HT1080 (cell line): ENCODE results near the gene DSTYK. TPM values are rescaled to one million over a fixed set of nuclear protein-coding genes. Genes with fewer than 3 reads are reported as not detected.

Source experiments
- DNase-seq: peaks from one replicate; pipeline ENCODE4 v3.0.0-alpha.2; 2015; ENCODE audit warnings: low read depth
- total RNA-seq: library from RNA; depleted of rRNA; stranded (reverse); fragments of >200 nt; shearing (Covaris generic); gene quantifications from 2 replicates; pipeline ENCODE4 v1.2.3, GENCODE V29; 2014

DSTYK gene
- total RNA-seq, 1 experiment from 2014 or later = 5.1 TPM

DNA sequence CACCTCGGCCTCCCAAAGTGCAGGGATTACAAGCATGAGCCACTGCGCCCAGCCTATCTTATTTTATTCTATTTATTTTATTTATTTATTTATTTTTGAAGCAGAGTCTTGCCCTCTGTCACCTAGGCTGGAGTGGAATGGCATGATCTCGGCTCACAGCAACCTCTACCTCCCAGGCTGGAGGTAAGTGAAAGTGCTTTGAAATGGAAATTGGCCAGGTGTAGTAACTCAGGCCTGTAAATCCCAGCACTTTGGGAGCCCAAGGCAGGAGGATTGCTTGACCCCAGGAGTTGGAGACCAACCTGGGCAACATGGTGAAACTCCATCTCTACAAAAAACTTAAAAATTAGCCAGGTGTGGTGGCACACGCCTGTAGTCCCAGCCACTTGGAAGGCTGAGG is 5.1 kb upstream of the DSTYK start:
- no peak for DNase-seq

DNA sequence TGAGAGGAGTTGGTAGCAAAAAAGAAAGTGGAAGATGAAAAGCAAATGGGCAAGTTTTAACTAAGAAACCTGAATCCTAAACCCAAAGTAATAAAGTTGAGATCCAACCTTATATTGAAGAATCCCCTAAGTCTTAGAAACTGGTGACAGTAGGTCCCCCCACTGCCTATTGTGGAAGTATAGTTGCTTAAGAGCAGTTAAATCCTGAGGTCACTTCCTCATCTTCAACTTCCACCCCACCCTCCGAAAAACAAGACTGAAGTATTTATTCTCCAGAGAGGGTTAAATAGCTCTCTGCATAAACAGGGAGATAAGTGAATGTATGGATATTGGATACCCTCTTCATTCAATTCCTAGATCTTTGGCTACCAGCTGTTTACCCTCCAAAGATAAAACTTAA is 3.3 kb upstream of the DSTYK start:
- DNase-seq = no peak

DNA sequence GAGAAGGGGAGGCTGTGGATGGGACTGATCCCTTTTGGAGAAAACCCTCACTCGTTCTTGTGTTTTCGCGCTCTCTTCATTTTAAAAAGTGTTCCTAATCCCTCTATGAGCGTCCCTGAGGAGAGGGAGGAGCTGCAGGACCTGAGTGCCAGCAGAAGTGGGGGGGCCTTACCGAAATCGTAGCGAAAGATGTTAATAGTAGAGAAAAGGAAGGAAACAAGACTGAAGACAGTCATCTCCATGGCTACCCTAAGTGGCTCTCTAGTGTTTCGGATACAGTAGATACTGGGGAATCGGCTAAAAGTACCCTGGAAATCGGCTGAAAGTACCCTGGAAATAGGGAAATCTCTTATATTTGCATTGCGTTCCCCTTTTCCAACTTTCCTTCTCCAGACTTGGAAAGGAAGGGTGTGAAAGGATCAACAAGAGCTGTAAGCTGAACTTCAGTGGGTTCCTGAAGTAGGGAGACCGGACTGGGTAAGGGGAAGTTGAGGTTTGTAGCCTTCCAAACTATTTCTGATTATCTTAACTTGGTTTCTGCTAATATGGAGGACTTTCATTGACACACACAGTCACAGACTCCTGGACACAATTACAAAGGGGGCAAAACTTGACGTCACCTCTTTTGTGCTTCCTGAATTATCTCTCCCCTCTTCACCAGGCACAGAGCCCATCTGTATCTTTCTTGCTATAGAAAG is 486 bp upstream of the DSTYK start:
- no peak for DNase-seq

DNA sequence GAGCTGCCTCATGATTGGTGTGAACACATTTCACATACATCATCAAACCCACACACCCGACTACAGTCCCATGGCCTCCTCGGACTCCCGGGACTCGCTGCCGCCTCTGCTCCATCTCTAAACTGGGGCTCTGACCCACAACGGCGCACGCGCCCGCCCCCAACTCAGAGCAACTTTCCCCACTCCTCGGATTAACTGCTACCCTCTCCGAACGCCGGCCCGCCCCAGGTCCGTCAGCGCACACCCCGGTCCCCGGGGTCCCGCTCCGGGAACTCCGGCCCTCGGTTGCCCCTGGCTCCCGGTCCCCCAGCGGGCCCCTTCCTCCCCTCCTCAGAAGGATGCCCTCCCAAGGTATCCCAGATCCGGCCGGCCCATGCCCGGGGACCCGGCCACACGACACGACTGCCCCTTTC is 740 bp downstream of the DSTYK start:
- DNase-seq = no peak

DNA sequence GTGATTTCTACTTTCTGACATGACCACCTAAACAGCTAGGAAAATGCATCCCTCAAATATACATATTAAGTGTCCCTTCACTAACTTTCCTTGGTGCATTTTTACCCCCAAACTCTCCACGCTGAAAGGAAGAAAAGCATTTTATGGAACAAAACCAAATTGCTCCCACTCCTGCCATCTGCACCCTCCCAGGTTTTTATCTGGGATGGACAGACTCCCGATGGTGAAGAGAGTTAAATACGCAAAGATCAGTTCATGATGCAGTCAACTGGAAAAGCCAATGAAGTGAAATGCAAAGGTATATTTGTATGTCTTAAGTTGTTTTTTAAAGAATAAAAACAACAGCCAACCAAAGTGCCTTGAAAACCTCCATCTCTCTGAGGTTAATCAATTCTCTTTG is 2.7 kb downstream of the DSTYK start:
- no peak for DNase-seq

DNA sequence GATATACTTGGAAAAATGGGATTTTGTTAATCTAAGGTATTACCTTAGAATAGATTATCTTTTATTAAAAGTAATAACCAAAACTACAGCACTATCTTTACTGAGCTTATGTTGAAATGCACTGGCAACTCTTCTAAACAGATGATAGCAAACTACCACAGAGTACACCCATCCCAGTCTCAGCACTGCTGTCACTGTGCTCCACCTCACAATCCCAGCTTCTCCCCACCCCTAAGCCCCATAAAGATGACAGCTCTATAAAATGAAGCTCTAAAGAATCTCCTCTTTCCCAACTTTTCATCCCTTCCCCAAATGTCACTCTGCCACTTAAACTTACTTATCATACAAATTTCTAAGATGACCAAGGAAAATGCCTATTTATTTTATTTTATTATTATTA is 6.4 kb downstream of the DSTYK start:
- no peak for DNase-seq

DNA sequence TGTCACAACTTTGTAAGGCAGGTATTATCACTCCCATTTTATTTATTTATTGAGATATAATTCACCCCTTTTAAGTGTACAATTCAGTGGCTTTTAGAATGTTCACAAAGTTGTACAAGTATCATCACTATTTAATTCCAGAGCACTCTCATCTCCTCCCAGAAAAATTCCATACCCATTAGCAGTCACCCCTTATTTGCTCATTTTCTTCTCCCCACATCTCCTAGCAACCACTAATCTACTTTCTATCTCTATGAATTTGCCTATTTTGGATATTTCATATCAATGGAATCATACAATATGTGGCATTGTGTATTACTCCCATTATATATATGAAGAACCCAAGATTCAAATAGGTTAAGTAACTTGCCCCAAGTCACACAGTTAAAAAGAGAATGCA is 7.0 kb downstream of the DSTYK start:
- no peak for DNase-seq

DNA sequence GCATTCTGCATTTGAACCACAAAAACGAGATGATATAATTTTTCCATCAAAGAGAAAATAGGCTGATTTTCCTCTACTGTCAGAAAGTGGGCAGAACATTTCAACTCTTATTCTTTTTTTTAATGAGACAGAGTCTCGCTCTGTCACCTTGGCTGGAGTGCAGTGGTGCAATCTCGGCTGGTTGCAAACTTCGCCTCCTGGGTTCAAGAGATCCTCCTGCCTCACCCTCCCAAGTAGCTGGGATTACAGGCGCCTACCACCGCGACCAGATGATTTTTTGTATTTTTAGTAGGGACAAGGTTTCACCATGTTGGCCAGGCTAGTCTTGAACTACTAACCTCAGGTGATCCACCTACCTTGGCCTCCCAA is 11.6 kb downstream of the DSTYK start:
- DNase-seq = no peak

DNA sequence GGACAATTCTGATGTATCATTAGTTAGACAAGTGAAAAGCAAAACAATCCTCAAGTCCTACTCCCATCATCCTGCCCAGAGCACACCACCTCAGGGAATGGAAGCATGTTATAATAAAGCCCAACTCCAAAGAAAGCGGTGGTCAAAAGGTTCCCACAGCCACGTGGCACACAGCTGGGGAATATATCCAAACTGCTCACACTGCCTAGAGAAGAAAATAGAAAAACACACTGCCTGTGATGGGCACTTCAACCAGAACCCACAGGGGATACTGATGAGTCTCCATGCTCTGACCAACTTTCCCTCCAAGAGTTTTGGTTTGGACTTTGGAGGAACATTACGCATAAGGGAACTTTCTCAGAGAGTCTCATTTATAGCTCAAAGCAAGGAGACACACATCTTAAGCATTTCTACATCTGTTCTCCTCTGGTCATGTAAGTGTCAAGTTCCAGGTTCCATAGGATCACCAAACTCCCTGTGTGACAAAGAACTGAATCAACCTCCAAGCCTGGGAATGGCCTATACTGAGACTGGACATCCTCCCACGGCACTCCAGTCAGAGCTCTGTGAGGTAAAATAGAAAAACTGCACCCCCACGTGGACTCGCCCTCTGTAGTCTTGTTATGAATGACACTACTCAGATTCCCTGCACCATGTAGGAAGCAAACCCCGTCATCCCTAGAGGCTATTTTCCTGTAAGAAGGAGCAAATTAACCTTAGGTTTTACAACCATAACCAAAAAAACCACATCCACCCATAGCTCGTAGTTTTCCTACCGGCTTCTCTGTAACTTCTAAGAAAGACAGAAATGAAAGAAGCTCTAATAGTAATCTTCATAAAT is 12.2 kb downstream of the DSTYK start:
- DNase-seq = no peak

DNA sequence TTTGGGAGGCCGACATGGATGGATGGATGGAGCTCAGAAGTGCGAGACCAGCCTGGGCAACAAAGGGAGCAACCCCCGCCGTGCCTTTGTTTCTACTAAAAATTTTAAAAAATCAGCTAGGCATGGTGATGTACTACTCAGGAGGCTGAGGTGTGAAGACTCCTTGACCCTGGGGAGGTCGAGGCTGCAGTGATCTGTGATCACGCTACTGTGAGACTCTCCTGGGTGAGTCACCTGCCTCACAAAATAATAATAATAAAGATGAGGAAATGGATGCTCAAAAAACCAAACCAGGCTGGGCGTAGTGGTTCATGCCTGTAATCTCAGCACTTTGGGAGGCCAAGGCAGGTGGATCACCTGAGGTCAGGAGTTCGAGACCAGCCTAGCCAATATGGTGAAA is 19.2 kb downstream of the DSTYK start:
- DNase-seq = no peak

DNA sequence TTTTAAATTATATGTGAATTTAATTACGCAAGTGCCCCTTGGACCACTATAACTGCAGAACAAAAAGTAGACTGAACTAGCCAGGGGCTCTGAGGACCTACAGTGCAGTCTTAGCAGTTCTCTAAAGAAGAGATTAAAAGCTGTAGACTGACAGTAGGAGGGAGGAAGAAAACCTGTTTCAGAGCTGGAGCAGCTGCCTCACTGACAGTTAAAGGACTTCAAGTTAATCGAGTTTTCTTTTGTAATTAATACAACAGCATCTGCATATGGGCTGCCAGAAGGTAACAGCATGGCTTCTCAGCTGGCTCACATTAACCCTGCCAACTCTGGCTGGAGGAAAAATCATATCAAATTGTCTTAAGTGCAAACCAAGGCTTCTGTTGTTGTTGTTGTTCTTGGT is 19.9 kb downstream of the DSTYK start:
- no peak for DNase-seq

DNA sequence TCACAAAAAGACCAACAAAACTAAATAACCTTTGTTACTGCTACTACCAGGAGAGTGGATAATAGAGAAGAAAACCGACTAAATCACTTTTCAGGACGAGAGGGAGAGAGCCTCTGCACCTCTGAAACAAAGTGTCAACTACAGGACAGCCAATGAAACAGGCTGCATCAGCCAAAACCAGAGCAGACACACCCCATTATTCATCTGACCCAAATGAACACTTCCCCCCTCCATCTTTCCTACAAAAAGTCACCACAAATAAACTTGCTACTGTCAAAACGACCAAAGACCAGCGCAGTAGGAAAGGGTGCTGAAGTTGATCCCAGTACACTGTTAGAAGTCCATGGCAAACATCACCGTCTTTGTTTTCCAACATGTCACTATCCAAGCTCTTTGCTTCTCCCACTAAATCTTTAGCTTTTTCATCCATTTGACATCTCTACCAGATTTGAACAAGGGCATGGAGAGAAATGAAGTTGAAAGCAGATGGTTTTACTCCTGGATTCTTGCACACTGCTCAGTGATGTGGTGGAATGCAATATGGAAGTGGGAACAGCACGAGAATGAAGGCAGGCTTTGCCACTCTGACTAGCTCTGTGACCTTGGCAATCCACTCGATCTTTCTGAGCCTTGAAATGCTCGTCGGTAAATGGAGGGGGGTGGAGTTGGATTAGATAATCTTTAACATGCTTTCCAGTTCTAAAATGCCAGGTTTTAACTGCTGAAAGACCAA is 20.5 kb downstream of the DSTYK start:
- no peak for DNase-seq

DNA sequence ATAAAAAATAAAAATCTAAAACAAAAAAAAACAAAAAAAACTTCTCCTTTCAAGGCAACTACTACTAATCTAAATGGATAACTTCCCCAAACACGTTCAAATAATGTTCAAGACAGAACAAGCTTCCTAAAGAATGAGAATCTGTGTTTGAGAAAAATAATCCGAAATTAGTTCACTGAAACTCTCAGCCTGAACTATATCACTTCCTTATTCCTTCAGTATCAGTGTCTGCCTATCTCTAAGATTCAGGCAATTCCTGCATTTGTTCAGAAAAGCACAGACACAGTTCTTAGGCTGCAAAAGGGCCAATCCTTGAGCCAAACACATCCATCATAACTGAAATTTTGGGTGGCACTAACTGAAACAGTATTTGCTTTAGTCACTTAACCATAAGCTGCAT is 22.4 kb downstream of the DSTYK start:
- DNase-seq = no peak

DNA sequence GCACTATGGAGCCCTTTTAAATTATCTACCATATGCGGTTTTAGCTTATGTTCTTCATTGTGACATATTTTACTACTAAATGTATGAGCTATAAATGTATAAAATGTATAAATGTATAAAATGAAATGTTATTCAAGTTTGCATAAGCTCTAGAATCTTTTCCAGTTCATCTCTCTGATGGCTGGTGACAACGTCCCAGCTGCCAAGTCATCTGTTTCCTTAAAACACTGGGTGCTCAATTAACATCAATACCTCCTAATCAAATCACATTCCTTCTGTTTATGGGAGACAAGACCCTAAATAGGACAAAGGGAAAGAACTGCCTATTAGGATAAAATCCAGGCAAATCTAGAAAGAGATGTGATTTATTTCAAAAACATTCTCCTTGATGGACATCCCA is 22.9 kb downstream of the DSTYK start:
- DNase-seq = no peak

DNA sequence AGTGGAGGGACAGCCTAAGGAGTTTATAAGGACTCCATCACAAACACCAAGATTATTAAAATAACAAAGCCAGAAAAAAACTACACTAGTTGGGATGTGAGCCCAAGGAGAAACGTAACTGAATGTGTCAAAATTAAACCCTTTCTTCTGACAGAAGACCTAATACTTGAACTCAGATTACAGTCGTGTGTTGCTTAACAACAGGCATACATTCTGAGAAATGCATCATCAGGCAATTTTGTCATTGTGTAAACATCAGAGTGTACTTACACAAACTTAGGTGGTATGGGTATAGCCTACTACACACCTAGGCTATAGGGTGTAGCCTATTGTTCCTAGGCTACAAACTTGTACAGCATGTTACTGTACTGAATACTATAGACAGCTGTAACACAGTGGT is 23.4 kb downstream of the DSTYK start:
- DNase-seq = no peak

DNA sequence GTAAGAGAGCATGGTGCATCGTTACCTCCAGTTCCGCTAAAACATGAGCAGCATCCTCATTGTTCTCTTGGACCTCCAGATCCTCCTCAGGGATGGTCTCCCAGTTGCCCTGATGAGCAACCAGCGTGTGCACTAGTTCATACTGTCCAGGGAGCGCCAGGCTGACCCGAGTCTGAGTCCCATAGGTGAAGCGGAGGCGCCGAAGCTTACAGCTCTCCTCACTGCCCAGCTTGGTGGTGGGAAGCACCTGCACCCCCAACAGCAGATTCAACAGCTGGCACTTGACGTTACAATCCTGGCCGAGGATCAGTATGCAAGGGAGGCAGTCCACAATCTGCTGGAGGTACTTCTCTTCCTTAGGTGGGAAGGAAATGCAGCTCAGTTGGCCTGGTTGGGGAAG is 24.1 kb downstream of the DSTYK start:
- DNase-seq = no peak

DNA sequence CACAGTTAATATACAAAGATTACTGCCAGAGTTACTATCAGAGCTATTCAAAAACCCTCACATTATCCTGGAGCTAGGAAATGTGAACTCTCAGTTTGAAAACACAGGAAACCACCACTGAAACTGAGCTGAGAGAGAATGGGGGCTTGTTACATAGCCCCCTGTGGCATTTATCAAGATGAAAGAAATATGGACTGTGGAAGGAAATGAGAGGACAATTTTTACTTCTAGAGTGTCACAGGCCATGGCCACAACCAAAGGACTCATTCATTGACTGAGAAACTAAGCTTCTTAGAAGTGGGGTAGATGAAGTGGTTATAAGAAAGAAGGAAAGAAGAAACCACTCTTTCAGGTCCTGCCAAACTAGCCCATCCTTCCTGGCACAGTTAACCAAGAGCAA is 25.3 kb downstream of the DSTYK start:
- DNase-seq = no peak

DNA sequence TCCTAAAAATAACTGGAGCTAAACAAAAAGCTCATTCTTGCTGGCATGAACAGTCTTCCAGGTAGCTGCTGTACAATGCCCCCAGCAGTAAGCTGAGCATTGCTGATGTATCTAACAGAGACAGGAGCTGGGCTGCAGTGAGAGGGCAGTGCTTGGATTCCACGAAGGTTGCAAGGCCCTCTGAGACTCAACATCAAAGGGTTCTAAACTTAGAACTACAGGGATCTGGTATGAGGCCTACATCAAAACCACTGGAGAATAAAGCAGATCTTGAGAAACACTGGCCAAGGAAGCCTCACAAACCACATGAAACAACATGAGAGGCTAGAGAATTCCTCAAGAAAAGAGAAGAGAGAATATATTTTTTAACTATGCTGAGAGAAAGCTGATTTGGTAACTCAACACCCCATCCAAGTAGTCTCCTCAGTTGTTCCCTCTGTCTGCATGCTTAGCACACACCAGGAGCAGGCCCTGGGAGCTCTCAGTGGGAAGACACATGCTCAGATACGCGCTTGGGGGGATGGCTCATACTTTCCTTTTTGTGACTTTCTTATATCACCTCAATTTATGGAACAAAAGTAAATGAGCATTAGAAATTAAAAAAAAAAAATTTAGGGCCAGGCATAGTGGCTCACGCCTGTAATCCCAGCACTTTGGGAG is 27.7 kb downstream of the DSTYK start:
- DNase-seq = peak; percentile 32

DNA sequence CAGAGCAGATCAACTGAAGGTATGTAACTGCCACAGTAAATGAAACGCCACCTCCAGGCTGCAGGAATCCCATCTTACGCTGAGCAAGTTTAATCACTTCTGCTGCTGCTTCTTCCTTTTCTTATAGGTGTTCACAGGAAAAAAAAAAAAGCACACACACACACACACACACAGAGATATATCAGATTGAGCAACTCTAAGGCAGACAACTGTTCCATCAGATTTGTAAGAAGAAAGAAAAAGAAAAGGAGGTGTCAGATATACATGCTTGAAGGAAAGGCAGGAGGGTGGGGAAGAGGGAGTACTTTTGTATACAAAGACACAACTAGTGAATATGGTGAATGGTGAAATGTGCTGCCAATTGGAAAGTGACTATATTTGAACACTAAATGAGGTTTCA is 28.6 kb downstream of the DSTYK start:
- no peak for DNase-seq

DNA sequence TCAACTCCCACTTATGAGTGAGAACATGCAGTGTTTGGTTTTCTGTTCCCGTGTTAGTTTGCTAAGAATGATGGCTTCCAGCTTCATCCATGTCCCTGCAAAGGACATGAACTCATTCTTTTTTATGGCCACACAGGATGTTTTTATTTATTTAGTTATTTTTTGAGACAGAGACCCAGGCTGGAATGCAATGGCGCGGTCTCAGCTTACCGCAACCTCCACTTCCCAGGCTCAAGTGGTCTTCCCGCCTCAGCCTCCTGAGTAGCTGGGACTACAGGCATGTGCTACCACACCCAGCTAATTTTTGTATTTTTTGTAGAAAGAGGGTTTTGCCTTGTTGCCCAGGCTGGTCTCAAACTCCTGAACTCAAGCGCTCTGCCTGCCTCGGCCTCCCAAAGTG is 31.2 kb downstream of the DSTYK start:
- peak; percentile 25 for DNase-seq

DNA sequence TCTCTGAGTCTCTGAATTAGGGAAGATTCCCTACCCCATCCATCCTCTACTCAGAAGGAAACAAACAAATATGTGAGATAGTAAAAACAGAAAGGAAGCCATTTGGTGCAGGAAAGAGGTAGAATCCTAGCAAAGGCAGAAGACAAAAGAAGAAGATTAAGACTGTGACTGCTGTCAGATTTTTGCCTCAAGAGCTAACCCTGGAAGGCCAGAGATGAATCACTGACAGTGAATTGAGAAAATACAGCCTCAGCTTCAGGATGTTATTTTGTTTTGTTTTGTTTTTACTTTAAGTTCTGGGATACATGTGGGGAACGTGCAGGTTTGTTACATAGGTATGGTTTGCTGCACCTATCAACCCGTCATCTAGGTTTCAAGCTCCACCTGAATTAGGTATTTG is 31.7 kb downstream of the DSTYK start:
- DNase-seq = no peak
